BLaER1 treated with 17β-estradiol and CSF1 and Interleukin-3, amounts not matched to agents 10 nM and 100 nM (cell line): ENCODE measurements around the gene LCN6.
A peak's percentile ranks its signal among the peaks of the same experiment; 100 is the strongest.

Experiments
- H3K27ac ChIP-seq, 11 experiments: shearing (Covaris generic); formaldehyde crosslinking; 2 replicates each; pipeline ENCODE4 v1.8.1; 2022
- H3K27me3 ChIP-seq, 11 experiments: shearing (Covaris generic); formaldehyde crosslinking; 2 replicates each; pipeline ENCODE4 v1.8.1; 2022
- H3K36me3 ChIP-seq, 11 experiments: shearing (Covaris generic); formaldehyde crosslinking; 2 replicates each; pipeline ENCODE4 v1.8.1; 2022
- H3K4me1 ChIP-seq, 10 experiments: shearing (Covaris generic); formaldehyde crosslinking; 2 replicates each; pipeline ENCODE4 v1.8.1; 2022
- H3K4me2 ChIP-seq, 11 experiments: shearing (Covaris generic); formaldehyde crosslinking; 2 replicates each; pipeline ENCODE4 v1.8.1; 2022
- H3K4me3 ChIP-seq, 10 experiments: shearing (Covaris generic); formaldehyde crosslinking; 2 replicates each; pipeline ENCODE4 v1.8.1; 2022
- H3K9ac ChIP-seq, 11 experiments: shearing (Covaris generic); formaldehyde crosslinking; 2 replicates each; pipeline ENCODE4 v1.8.1; 2022
- H3K9me3 ChIP-seq, 11 experiments: shearing (Covaris generic); formaldehyde crosslinking; replicated peaks in 1 of 11; 2 replicates each; pipeline ENCODE4 v1.8.1; 2022
- H4K20me1 ChIP-seq, 11 experiments: shearing (Covaris generic); formaldehyde crosslinking; 2 replicates each; pipeline ENCODE4 v1.8.1; 2022
- Cebpa-rat ChIP-seq, 11 experiments: shearing (Covaris generic); IDR thresholded peaks; 2 replicates each; pipeline ENCODE4 v1.8.1; 2022

LCN6 gene

DNA sequence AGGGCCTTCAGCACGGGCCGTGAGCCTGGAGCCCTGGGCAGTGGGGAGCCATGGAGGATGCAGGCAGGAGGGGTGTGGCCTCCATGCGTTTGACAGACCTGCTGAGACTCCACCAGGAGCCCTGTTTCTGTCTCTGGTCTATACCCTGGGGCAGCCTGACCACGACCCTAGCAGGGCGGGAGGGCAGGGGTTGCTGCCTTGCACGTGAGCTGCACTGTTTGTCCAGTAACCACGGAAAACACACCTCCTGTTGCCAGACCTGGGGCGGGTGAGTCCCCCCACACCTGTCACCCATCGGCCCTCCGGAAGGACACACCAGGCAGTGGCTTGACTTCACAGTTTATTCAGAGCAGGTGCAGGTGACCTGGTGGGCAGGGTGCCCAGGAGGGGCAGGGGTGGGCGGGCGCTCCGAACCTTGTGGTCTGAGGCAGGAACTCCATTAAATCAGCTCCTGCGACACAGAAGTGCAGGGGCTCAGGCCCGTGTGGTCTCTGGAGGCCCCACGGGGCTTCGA is 5.8 kb upstream of the LCN6 start:
- Histone ChIP-seq H3K4me2 (peak overlapping the region; percentile 38 to 85 (median 66); a peak in 21 of 22 replicates), H3K27ac (peak overlapping the region in 3 of 11 experiments; percentile 15 to 45 (median 18); a peak in 2 of 22 replicates), H3K27me3 (peaks cover 0 to 52% (median 9%) of the 10 kb centered on the region in 11 experiments; a peak in 11 of 22 replicates), H3K4me1 (peaks cover 40 to 68% (median 66%) of the 10 kb centered on the region in 10 experiments), H3K9ac (peak overlapping the region in 3 of 11 experiments; percentile 31 to 57 (median 41); a peak in 3 of 22 replicates), H3K36me3 (no peaks in the 10 kb centered on the region; a peak in 2 of 22 replicates), H3K9me3 (peaks cover 33 to 41% (median 36%) of the 10 kb centered on the region in 11 experiments), H4K20me1 (peaks cover 0 to 12% (median 0%) of the 10 kb centered on the region in 11 experiments; a peak in 3 of 22 replicates), H3K4me3 (no peak overlapping the region)
- TF ChIP-seq Cebpa-rat (IDR thresholded peaks at IDR 0.05), result no peak

DNA sequence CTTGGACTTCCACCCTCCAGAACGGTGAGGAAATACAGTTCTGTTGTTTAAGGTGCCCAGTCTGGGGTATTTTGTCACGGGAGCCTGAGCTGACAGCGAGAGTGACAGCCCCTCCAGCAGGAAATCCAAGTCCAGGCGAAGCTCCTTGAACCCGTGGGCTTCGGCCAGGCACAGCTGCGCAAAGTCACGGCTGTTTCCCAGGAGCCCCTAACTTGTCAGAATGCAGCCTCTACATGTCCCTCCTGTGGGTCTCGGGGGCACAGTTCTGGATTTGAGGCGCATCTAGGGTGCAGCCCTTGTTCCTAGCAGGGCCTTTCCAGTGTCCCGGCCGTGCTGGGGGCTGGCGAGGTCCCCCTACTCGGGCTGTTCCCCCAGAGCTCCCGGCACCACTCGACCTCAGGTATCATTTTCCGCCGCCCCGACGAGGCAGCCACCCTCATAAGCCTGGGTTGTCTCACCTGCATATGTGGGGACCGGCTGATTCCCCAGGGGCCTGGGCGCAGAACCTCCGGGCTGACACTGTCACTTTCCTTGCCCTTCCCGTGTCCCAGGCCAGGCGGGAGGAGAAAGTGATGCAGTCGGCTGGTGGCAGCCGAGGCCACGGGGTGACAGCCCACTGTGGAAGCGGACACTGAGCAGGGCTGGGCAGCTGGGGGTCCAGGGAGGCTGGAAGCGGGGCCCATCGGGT is 5.2 kb upstream of the LCN6 start:
- Histone ChIP-seq H3K9ac (peak overlapping the region in 1 of 11 experiments; percentile 31; a peak in 2 of 22 replicates), H3K36me3 (no peaks in the 10 kb centered on the region; a peak in 2 of 22 replicates), H3K4me3 (no peak overlapping the region), H3K4me1 (peaks cover 46 to 69% (median 66%) of the 10 kb centered on the region in 10 experiments), H4K20me1 (peaks cover 0 to 15% (median 0%) of the 10 kb centered on the region in 11 experiments; a peak in 3 of 22 replicates), H3K27ac (peak overlapping the region in 3 of 11 experiments; percentile 6 to 45 (median 7); a peak in 3 of 22 replicates), H3K27me3 (peaks cover 0 to 52% (median 9%) of the 10 kb centered on the region in 11 experiments; a peak in 11 of 22 replicates), H3K9me3 (peaks cover 33 to 41% (median 36%) of the 10 kb centered on the region in 11 experiments), H3K4me2 (peak overlapping the region in 9 of 11 experiments; percentile 21 to 85 (median 67); a peak in 17 of 22 replicates)
- no peak for TF ChIP-seq Cebpa-rat (IDR thresholded peaks at IDR 0.05)

DNA sequence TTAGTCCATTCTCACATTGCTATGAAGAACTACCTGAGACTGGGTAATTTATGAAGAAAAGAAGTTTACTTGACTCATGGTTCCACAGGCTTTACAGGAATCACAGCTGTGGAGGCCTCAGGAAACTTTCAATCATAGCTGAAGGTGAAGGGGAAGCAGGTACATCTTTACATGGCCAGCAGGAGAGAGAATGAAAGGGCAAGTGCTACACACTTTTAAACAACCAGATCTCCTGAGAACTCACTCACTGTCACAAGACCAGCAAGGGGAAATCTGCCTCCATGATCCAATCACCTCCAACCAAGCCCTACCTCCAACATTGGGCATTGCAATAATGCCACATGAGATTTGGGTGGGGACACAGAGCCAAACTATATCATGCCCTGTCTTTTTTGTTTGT is 3.5 kb upstream of the LCN6 start:
- TF ChIP-seq Cebpa-rat (IDR thresholded peaks at IDR 0.05), result no peak
- H3K27ac ChIP-seq, result peak overlapping the region in 2 of 11 experiments; percentile 96 to 99; a peak in 1 of 22 replicates
- H3K4me1 ChIP-seq, result peaks cover 41 to 69% (median 66%) of the 10 kb centered on the region in 10 experiments
- H3K4me3 ChIP-seq, result no peak overlapping the region
- no peak overlapping the region for H3K4me2 ChIP-seq
- H3K9me3 ChIP-seq, result peaks cover 33 to 41% (median 36%) of the 10 kb centered on the region in 11 experiments
- no peaks in the 10 kb centered on the region; a peak in 2 of 22 replicates for H3K36me3 ChIP-seq
- H4K20me1 ChIP-seq, result peaks cover 0 to 16% (median 0%) of the 10 kb centered on the region in 11 experiments; a peak in 2 of 22 replicates
- H3K9ac ChIP-seq, result no peak overlapping the region
- peaks cover 0 to 50% (median 9%) of the 10 kb centered on the region in 11 experiments; a peak in 11 of 22 replicates for H3K27me3 ChIP-seq

DNA sequence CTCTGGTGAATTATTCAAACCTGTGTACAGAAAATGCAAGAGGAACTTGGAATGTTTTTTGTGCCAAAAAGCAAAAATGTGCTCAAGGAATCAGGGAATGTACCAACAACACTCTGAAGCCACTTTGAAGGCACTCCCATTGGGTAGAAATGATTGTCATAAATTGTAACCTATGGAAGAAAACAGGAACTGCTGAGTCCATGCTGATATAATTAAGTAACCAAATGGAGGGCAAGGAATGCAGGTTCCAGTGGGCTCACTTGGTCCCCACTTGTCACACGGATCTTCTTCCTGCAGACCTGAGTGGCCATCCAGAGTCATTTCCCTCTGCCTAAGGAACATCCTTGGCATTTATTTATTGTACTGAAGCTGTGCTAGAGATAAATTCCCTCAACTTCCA is 2.9 kb upstream of the LCN6 start:
- H3K9me3 ChIP-seq, result peaks cover 30 to 37% (median 33%) of the 10 kb centered on the region in 11 experiments
- peaks cover 0 to 18% (median 0%) of the 10 kb centered on the region in 11 experiments; a peak in 2 of 22 replicates for H4K20me1 ChIP-seq
- H3K36me3 ChIP-seq, result no peaks in the 10 kb centered on the region; a peak in 2 of 22 replicates
- peaks cover 0 to 50% (median 9%) of the 10 kb centered on the region in 11 experiments; a peak in 11 of 22 replicates for H3K27me3 ChIP-seq
- TF ChIP-seq Cebpa-rat (IDR thresholded peaks at IDR 0.05), result no peak
- peaks cover 46 to 70% (median 68%) of the 10 kb centered on the region in 10 experiments for H3K4me1 ChIP-seq
- H3K27ac ChIP-seq, result peak overlapping the region in 5 of 11 experiments; percentile 45 to 99 (median 96); a peak in 12 of 22 replicates
- peak overlapping the region in 1 of 11 experiments; percentile 38; a peak in 1 of 22 replicates for H3K4me2 ChIP-seq
- H3K4me3 ChIP-seq, result no peak overlapping the region
- H3K9ac ChIP-seq, result no peak overlapping the region

DNA sequence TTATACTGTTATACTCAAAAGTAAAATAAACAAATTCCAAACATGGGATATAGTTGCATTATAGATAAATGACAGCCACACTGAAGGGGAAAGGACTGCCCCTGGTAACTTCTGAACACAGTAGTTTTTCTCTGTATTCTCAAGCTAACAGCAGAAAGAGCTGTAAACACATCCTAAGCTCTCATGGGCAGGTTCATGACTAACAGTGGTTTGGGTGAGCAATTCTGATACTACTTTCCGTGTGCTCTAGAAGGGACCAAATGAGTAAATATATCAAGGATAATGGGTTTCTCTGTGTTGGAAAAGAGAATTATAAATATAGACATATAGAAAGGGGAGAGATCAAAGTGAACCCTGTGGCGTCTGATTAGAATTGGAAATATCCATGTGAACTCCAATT is 2.2 kb upstream of the LCN6 start:
- H3K36me3 ChIP-seq, result no peaks in the 10 kb centered on the region; a peak in 2 of 22 replicates
- H3K27ac ChIP-seq, result peak overlapping the region in 8 of 11 experiments; percentile 80 to 99 (median 96); a peak in 16 of 22 replicates
- H3K4me1 ChIP-seq, result peaks cover 46 to 75% (median 72%) of the 10 kb centered on the region in 10 experiments
- peak overlapping the region in 2 of 11 experiments; percentile 40 to 64; a peak in 3 of 22 replicates for H3K9ac ChIP-seq
- H3K4me2 ChIP-seq, result peak overlapping the region in 7 of 11 experiments; percentile 12 to 99 (median 87); a peak in 8 of 22 replicates
- peaks cover 23 to 29% (median 26%) of the 10 kb centered on the region in 11 experiments for H3K9me3 ChIP-seq
- peaks cover 0 to 47% (median 9%) of the 10 kb centered on the region in 11 experiments; a peak in 11 of 22 replicates for H3K27me3 ChIP-seq
- H3K4me3 ChIP-seq, result no peak overlapping the region
- no peak for TF ChIP-seq Cebpa-rat (IDR thresholded peaks at IDR 0.05)
- H4K20me1 ChIP-seq, result peaks cover 0 to 18% (median 0%) of the 10 kb centered on the region in 11 experiments; a peak in 3 of 22 replicates

DNA sequence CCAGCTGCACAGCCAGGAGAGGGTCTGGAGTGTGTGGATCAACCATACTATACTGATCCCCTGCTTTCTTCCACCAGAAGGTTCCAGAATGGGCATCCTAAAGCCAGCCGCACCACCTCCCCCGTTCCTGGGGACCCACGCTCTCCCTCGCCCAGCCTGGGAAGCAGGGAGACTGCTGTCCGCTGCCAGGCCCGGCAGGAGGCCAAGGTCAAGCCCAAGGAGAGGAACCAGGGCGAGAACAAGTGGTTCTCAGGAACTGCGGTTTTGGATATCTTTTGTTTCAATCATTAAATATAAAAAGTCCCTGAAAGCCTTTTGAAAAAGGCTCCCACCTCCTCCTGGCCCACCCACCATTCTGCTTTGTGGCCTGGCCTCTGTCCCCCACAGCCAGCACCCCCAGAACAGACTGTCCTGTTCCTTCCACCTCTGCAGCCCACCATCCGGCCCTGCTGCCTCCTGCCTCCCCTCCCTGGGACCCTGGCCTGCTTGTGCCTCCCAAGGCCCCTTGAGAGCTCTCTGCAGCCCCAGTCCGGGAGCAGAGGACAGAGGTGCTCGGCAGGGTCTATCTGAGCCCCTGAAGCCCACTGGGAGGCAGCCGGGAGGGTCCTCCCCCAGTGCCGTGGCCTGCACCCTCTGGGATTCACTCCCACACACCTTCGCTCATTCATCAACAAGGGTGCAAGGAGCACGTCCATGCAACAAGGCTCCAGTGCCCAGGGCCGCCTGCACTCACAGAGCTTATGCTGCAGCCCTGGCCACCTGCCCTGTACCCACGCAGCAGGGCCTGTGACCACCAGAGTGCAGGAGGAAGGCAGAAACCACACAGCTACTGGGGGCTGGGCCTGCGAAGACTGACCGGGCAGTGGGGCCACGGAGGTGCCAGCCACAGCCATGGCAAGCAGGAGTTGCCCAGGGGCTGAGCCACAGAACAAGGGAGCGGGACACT is 614 bp upstream of the LCN6 start:
- Histone ChIP-seq H4K20me1 (peaks cover 0 to 19% (median 0%) of the 10 kb centered on the region in 11 experiments; a peak in 3 of 22 replicates), H3K27ac (peak overlapping the region in 10 of 11 experiments; percentile 39 to 99 (median 96); a peak in 18 of 22 replicates), H3K27me3 (peaks cover 0 to 33% (median 2%) of the 10 kb centered on the region in 11 experiments; a peak in 11 of 22 replicates), H3K4me3 (peak overlapping the region in 7 of 10 experiments; percentile 12 to 61 (median 42); a peak in 10 of 20 replicates), H3K9ac (peak overlapping the region; percentile 23 to 89 (median 80); a peak in 19 of 22 replicates), H3K4me1 (peaks cover 37 to 76% (median 72%) of the 10 kb centered on the region in 10 experiments), H3K36me3 (no peaks in the 10 kb centered on the region; a peak in 2 of 22 replicates), H3K9me3 (peaks cover 23 to 28% (median 25%) of the 10 kb centered on the region in 11 experiments), H3K4me2 (peak overlapping the region; percentile 67 to 100 (median 96))
- no peak for TF ChIP-seq Cebpa-rat (IDR thresholded peaks at IDR 0.05)

DNA sequence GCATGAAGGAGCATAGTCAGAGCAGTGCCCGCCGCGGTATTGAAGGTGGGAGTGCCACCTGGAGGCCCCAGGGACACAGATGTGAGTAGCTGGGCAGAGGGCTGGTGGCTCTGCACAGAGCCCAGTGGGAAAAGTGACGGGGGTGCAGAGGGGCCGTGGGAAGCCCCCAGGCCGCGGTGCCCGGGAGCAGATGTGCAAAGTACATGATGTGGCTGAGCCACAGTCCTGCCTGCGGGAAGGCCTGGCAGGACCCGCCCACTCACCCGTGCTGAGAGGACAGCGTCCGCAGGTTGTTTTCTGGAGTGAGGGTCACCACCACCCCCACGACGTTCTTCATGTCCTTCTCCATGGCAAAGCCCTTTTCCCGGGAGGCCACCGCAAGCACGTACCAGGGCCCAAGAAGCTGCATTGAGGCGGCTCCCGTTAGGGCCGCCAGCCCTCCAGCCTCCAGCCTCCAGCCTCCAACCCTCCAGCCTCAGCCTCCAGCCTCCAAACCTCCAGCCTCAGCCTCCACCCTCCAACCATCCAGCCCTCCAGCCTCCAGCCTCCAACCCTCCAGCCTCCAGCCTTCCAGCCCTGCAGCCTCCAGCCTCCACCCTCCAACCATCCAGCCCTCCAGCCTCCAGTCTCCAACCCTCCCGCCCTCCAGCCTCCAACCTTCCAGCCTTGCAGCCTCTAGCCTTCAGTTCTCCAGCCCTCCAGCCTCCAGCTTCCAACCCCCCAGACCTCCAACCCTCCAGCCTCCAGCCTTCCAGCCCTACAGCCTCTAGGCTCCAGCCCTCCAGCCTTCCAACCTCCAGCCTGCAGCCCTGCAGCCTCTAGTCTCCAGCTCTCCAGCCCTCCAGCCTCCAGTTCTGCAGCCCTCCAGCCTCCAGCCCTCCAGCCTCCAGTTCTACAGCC is 914 bp downstream of the LCN6 start:
- TF ChIP-seq Cebpa-rat (IDR thresholded peaks at IDR 0.05), result no peak
- peaks cover 0 to 35% (median 8%) of the 10 kb centered on the region in 11 experiments; a peak in 8 of 22 replicates for H4K20me1 ChIP-seq
- peak overlapping the region in 8 of 11 experiments; percentile 63 to 89 (median 83); a peak in 15 of 22 replicates for H3K9ac ChIP-seq
- H3K9me3 ChIP-seq, result peaks cover 14 to 16% (median 15%) of the 10 kb centered on the region in 11 experiments
- peaks cover 45 to 81% (median 78%) of the 10 kb centered on the region in 10 experiments for H3K4me1 ChIP-seq
- H3K27me3 ChIP-seq, result peaks cover 0 to 32% (median 0%) of the 10 kb centered on the region in 11 experiments; a peak in 8 of 22 replicates
- peak overlapping the region in 8 of 11 experiments; percentile 80 to 99 (median 96); a peak in 15 of 22 replicates for H3K27ac ChIP-seq
- H3K4me2 ChIP-seq, result peak overlapping the region; percentile 40 to 100 (median 96); a peak in 21 of 22 replicates
- peak overlapping the region in 6 of 10 experiments; percentile 2 to 61 (median 50); a peak in 11 of 20 replicates for H3K4me3 ChIP-seq
- no peaks in the 10 kb centered on the region; a peak in 2 of 22 replicates for H3K36me3 ChIP-seq
